ENCODE data around the gene LINC01488.

Gene LINC01488

GRCh38 chr11:69510471-69511357 lies 29.3 kb downstream of the LINC01488 start:
- no peak for DNase-seq (ENCODE audit: low read depth in 2 of 2)

DNA sequence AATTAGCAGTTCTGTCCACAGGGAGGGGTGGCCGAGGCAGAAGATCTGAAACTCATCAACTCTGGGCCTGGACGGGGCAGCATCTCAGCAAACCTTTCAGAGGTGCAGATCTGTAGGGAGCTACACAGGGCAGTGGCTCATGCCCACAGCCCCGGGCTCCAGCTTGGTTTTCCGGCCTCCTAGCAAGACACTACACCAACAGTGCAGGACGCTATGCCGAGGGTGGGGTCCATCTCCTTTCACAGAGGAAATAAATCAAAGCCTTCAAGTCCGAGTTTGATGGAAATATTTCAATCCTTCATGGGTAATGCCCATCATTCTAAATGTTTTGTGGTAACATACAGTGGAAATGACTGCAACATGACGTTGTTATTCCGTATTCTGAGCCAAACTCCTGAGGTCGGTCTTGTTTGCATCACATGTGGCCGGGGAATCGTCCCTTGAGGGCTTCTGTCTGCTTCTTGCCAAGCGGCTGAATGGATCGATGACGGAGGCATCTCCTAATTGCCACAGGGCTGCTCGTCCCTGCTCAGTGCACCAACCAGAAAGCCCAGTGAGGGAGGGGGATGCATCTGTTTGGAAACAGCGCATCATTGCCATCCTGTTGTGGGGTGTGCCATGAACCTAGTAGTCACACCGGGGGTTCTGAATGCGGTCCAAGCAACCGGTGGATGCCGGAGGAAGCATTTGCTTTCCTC lies 30.0 kb downstream of the LINC01488 start:
- no peak for DNase-seq (ENCODE audit: low read depth in 2 of 2)

DNA sequence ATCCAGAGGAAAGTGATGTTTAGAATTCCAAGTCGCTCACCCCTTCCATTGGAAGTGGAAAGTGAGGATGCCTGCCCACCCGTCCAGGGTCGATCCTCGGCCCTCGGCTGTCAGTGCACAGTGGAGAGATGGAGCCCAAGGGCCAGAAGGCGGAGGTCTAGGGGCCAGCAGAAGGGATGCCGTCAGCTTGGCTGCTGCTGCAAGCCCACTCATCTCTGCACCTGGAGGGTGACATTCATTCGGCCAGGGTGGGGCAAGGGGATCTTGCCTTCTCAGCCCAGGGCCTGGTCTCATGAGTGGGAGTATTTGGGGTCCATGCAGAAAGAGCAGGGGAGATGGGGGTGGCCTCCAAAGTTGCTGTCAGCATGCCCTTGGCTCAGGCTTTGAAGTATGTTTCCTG lies 30.7 kb downstream of the LINC01488 start:
- DNase-seq (ENCODE audit: low read depth in 2 of 2): no peak

GRCh38 chr11:69512790-69513189 lies 31.3 kb downstream of the LINC01488 start:
- no peak for DNase-seq (ENCODE audit: low read depth in 2 of 2)

- no peak for DNase-seq (ENCODE audit: low read depth in 2 of 2)
Measured at GRCh38 chr11:69513196-69513595, 31.7 kb downstream of the LINC01488 start.

- no peak for DNase-seq (ENCODE audit: low read depth in 2 of 2)
Measured at GRCh38 chr11:69513663-69514224, 32.3 kb downstream of the LINC01488 start.

DNA sequence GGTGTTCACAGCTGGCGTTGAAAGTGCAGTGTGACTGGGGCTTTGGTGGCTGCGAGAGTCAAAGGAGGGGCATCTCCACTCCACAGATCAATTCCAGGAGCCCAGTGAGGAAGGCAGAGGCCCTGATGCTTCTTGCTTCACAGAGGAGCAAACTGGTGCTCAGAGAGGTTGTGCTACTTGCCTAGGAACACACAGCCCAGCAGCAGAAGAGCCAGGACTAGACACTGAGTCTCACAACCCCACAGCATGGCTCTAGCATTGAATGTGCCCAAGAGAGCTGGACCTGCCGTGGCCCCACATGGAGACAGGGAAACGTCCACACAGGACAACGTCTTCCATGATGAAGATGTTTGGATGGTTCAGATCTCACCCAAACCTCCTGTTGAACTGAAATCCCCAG lies 33.3 kb downstream of the LINC01488 start:
- no peak for DNase-seq (ENCODE audit: low read depth in 2 of 2)

GRCh38 chr11:69515271-69516245 lies 34.1 kb downstream of the LINC01488 start:
- DNase-seq (ENCODE audit: low read depth in 2 of 2): no peak

DNA sequence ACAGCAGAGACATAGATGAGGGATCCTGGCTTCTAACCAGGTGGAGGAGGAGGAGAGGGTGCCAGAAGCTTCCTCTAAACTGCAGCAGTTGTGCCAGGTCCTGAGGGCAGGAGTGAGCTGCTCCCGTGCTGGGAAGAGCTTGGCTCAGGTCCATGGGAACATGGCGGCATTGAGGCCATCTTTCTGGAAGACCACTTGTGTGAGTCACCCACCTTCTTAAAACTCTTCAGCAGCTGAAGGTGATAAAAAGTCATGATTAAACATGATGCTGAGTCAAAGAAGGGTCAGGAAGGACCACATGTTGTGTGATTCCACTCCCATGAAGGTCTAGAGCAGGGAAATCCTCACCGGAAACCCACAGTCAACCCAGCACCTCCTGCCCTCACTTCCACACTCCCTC lies 35.1 kb downstream of the LINC01488 start:
- DNase-seq (ENCODE audit: low read depth in 2 of 2): no peak

DNA sequence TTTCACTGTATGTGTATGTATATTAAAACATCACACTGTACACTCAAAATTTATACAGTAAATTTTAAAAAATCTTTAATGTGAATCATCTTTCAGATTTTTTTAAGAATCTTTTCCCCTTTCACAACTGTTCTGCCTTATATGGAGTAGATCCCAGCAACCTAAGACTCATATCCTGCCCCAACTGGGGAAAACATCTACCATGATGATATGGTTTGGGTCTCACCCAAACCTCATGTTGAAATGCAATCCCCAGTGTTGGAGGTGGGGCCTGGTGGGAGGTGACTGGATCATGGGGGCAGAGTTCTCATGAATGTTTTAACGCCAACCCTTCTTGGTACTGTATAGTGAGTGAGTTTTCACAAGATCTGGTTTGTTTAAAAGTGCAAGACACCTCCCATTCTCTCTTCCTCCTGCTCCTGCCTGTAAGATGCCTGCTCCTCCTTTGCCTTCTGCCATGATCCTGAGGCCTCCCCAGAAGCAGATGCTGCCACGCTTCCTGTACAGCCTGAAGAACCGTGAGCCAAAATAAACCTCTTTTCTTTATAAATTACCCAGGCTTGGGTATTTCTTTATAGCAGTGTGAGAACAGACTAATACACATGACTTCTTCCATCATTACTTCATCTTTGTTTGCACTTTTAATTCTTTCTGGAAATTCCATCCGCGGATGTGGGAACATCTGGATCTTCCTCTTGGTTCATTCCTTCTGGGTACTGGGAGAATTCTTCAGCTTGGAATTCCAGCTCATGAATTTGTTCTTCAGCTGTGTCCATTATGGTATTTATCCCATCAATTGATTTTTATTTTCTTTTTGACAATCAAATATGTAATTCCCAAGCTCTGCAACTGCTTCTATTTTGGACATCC lies 36.9 kb downstream of the LINC01488 start:
- no peak for DNase-seq (ENCODE audit: low read depth in 2 of 2)

DNA sequence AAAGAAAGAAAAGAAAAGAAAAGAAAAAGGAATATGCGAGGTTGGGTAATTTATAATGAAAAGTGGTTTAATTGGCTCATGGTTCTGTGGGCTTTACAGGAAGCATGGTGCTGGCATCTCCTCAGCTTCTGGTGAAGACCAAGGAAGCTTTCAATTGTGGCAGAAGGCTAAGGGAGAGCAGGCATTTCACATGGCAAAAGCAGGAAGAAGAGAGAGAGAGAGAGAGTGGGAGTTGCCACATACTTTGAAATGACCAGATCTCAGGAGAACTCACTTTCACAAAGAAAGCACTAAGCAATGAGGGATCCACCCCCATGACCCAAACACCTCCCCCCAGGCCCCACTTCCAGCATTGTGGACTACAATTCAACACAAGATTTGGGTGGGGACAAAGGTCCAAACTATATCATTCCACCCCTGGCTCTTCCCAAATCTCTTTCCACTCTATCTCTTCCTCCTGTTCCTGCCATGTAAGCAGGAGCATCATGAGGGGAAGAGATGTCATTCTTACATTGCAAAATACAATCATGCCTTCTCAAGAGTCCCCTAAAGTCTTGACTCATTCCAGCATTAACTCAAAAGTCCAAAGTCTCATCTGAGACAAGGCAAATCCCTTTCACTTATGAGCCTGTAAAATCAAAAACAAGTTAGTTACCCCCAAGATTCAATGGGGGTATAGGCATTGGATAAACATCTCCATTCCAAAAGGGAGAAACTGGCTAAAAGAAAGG lies 38.9 kb downstream of the LINC01488 start:
- no peak for DNase-seq (ENCODE audit: low read depth in 2 of 2)

DNA sequence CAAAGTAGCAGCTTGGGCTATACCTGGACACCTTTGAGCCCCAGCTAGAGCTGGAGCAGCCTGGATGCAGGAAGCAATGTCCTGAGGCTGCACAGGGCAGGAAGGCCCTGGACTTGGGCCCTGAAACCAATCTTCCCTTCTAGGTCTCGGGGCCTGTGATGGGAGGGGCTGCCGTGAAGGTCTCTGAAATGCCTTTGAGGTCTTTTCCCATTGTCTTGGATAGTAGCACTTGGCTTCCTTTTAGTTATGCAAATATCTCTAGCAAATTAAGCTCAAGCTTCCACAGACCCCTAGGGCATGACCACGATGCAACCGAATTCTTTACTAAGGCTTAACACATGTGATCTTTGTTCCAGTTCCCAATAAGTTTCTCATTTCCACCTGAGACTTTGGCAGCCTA lies 40.0 kb downstream of the LINC01488 start:
- DNase-seq (ENCODE audit: low read depth in 2 of 2): no peak

GRCh38 chr11:69523453-69523852 lies 42.0 kb downstream of the LINC01488 start:
- no peak for DNase-seq (ENCODE audit: low read depth in 2 of 2)

GRCh38 chr11:69524291-69524882 lies 42.9 kb downstream of the LINC01488 start:
- no peak for DNase-seq (ENCODE audit: low read depth in 2 of 2)

DNA sequence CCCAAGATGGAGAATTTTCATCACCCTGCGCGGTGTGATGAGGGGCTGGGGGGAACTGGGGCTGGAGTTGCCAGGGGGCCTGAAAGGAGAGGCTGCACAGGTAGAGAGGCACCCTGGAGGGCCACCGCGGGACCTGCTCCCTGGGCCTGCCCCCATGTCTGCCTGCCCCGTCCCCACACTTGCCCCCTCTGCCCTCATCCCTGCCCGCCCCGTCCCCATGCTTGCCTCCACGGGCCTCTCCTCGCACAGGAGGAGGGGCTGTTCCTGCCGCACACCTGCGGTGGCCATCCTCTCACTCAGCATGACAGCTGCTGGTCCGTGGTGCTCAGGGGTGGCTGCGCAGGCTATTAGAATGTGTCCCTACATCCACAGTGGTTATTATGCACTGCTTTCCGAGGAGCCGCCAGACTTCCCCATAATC lies 43.5 kb downstream of the LINC01488 start:
- no peak for DNase-seq (ENCODE audit: low read depth in 2 of 2)

- no peak for DNase-seq (ENCODE audit: low read depth in 2 of 2)
Measured at GRCh38 chr11:69525516-69526452, 44.3 kb downstream of the LINC01488 start.

GRCh38 chr11:69526453-69526810 lies 45.0 kb downstream of the LINC01488 start:
- DNase-seq (ENCODE audit: low read depth in 2 of 2): no peak

DNA sequence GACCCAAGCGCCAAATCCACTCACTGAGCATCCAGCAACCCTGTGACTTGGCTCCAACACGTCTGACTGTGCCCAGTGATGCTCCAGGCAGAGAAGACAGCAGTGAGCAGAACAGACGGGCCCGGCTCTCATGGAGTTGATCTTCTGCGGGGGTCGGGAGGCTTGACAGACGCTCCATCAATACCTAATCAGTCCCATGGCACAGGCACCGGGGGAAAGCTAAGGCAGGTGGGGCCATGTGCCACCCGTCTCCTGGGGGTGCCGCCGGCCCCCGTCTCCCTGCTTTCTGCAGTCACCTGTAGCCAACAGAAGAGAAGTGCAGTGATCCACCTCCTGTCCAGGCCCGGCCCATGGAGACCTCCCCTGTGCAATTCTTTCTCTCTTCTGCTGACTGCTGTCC lies 47.5 kb downstream of the LINC01488 start:
- DNase-seq (ENCODE audit: low read depth in 2 of 2): no peak
